Stimulated activated CD4-positive, alpha-beta T cell treated with anti-CD3 and anti-CD28 coated beads, Interleukin-12 subunit alpha, Interleukin-12 subunit beta, amount 100 ng/mL, for 48 hours (primary cell): ENCODE data around the gene PER3.

Source experiments
- DNase-seq, 3 donors: peaks; one replicate each; pipeline ENCODE4 v3.0.0-alpha.2; 2020; ENCODE audit warnings: low read depth in 2 of 3, low spot score in 1 of 3

Gene PER3

DNA sequence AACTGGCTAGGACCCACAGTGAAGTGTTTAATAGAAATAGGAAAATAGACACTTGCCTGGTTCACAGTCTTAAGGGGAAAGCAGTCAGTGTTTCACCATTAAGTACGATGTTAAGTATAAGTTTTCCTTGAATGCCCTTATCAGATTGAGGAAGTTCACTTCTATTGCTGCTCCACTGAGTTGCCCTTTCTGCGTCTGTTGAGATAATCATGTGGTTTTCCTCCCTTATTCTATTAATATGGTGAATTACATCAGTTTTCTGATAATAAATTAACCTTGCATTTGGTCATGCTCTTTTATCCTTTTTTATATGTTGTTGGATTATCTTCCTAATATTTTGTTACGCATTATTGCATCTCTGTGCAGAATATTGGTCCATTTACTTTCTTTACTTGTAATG, 47.4 kb downstream of the PER3 start:
- no peak for DNase-seq

DNA sequence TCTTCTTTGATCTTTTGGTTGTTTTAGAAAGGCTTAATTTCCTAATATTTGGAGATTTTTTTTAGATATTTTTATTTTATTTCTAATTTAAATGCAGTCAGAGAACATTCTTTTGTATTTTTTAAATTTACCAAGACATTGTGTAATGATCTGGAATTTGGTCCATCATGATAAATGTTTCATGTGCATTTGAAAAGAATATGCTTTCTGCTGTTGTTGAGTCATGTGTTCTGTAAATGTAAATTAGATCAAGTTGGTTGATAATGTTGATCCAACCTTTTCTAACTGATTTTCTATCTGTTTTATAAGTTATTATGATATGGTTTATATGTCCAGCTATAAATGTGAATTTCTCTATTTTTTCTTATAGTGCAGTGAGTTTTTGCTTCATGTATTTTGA, 48.9 kb downstream of the PER3 start:
- DNase-seq, result no peak

DNA sequence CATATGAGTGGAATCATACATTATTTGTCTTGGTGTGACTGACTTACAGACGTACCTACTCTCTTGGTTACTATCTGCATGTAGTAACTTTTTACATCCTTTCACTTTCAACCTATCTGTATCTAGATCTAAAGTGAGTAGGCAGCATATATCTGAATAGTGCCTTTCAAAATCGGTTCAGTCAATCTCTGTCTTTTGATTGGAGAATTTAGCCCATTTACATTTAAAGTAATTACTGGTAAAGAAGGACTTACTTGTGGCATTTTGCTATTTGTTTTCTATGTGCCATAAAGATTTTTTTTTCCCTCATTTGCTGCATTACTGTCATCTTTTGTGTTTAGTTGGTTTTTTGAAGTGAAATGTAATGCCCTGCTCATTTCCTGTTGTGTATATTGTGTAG, 54.6 kb downstream of the PER3 start:
- DNase-seq, result no peak

DNA sequence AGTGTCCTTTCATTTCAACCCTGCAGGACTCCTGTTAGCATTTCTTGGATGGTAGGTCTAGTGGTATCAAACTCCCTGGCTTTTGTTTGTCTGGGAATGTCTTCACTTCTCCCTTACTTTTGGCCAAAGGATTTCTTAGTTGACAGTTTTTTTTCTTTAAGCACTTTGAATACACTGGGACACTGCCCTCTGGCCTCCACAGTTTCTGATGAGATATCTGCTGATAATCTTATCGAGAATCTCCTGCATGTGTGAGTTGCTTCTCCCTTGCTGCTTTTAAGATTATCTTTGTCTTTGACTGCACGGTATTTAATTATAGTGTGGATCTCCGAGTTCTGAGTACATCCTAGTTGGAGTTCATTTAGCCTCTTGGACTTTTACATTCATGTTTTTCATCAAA, 55.4 kb downstream of the PER3 start:
- DNase-seq, result no peak

DNA sequence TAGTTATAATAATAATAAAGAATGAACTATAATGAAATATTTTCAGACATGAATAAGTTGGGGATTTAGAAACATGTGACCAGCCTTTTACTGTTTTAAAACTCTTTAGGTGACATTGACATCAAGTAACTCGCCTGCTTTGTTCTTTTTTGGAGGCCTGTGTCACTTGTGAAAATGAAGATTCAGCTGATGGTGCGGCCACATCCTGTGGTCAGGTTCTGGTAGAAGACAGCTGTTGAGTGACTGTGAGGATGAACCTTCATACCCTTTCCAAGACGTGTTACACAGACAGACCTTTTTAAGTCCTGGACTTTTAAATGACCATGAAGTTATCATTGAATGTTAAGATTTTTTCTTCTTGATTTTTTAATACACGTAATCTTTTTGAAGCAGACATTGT, 58.4 kb downstream of the PER3 start:
- no peak for DNase-seq

DNA sequence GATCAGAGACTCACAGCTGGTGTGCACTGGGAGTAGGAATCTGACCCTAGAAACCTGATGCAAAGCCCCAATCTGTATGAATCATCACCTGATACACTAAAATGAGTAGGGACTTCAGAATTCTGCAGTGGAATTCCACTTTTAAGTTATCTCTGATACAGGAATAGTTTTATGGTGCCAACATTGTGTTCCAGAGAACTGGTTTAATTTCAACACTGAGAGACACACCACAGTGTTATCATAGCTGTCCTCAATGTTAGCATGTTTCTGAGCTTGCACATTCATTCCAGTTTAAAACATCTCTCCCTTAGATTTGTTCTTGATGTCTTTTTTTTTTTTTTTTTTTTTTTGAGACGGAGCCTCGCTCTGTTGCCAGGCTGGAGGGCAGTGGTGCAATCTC, 61.7 kb downstream of the PER3 start:
- DNase-seq, result no peak

DNA sequence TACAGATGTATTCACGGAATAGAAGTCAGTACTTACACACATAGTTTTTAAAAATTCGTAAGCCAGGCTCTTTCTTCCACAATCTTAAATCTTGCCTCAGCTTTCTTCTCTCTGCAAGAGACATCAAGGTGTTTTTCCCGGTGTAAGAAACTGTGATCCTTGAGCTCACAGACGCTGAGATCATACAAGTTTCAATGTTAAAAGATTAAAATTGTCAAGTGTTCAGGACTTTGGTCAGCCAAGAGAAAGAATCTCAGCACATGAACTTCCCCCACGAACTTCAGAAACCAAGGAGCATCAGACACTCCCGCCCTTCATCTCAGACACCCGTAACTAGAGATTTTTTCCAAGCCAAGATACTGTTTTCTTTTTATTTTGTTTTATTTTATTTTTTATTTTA, 62.6 kb downstream of the PER3 start:
- no peak for DNase-seq

DNA sequence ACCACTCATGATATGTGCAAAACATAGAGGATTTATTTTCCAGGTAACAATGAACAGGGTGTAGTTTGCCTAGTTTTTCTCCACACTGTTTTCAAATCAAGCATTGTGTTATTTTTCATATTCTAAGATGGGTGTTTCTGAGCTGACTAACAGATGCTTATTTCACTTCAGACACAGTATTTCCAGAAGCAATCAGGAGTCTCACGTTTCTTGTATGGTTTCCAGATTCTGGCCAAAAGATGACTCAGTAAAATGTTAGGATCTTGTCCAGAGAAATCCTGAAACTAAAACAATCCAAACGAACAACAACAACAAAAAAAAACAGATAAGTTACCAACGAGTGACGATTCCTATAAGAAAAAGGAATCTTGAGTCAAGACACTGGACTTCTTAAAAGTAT, 63.5 kb downstream of the PER3 start:
- no peak for DNase-seq

DNA sequence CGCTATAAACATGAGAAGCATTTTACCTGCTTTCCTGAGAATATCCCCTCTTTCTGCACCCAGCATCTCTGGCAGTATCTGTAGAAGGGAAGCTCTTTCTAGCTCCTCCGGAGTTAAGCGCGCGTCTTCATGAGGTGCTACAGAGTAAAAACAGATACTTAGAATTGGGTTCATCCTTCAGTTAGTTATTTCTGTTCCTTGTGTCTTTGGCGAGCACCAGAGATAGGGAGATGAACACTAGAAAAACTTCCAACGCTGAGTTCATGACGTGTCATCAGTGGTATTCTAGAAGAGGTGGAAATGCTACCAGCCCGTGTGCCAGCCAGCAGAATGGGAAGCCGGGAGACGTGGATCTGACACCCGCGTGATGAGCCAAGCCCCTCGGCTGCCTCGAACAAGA, 66.7 kb downstream of the PER3 start:
- DNase-seq, result no peak

DNA sequence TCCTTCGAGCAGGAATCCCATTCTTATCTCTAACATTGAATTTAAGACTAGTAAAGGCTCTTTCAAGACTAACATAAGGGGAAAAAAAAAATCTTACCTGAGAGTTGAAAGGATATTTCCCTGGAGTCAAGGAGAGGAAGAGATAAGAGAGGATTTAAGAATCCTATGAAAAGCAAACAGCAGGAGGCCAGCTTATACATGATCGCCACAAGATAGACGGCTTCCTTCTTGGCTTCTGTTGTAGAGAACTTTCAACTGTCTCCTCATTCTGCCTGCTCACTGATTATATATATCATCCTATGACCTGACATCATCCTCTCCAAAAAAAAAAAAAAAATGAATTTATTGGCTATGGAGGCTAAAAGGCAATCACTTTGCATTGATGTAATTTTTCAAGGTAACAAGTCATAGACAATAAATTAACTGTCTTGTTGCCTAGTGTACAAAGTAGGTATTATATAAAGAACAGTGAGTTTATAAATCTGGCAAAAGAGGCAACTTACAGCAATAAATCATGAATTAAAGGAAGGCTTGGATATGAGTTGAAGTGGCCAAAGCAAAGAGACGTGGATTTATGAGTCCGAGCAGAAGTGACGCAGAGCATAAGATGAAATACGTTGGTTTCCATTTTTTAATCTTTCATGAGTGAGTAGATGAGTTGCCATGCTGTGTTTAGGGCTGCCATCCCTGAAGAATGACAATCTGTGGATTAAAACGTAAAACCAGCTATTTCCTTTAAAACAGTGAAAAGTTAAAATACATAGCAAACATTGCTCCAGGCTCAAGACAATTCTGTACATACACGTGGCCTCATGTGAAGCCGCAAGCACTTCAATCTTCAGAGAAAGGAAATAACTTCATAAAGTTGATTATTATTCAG, 69.0 kb downstream of the PER3 start, which contains the start of gene UTS2:
Gene UTS2, minus strand, starts transcription at position 262 of the 880 bp plus-strand sequence. Its CDS starts 62 bp downstream, at position 200.
- no peak for DNase-seq

DNA sequence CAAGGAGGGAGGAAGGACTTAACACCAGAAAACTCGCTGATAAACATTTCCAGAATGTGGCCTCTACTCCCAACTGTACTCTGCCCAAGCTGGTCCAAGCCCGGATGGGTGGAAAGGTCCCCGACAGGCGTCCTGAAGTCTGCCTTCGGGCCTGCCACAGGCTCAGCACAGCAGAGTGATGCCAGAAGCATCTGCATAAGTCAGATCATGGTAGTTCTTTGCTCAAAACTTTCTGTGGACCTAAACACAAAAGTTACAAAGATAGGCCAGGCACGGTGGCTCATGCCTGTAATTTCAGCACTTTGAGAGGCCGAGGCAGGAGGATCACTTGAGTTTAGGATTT, 69.6 kb downstream of the PER3 start:
- DNase-seq, result no peak

DNA sequence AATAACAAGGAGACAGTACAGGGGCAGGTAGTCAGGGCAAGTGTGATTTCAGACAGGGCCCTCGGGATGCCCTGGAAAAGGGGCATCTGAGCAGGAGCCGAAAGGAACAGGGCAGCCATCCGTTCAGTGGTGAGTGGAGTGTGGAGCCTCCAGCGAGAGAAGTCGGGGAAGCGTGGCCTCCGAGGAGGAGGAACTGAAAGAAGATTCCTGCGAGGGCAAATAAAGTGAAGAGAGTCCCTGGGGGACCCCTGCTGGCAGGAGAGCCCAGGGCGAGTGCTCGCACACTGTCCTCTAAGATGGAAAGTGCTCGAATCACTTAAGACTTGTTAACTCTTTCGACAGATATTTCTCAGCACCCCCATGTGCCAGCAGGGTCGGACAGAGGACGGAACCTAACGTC, 72.3 kb downstream of the PER3 start:
- DNase-seq, result no peak

DNA sequence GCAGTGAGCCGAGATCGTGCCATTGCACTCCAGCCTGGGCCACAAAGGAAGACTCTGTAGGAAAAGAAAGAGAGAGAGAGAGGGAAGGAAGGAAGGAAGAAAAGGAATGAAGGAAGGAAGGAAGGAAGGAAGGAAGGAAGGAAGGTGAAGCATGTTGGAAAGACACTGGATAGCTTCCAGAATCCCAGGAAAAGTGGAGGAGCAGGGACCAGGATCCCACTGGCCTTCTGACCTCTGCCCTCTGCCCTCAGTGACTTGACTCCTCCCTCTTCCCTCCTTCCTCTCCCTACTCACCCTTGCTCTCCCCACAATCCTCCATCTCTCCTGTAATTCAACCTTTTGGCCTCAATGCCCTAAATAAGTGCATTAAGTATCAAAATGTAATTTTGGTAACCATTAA, 72.9 kb downstream of the PER3 start:
- no peak for DNase-seq

DNA sequence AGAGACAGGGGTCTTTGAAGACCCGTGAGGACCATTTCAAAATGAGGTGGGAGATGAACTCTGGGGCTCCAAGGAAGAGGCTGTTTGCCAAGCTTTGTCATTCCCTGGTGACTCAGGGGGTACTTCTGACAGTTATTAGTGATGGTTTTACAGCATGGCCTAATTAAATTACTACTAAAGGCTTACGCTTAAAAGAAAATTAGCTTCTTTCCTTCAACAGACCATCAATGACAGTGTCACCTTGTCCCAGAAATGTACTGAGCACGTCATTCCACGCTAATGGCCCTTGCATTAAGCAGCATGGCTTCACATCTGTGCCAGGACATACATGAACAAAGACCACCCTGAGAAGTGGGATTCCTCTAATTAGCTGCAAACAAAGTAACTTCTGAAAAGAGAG, 73.9 kb downstream of the PER3 start:
- DNase-seq, result no peak

DNA sequence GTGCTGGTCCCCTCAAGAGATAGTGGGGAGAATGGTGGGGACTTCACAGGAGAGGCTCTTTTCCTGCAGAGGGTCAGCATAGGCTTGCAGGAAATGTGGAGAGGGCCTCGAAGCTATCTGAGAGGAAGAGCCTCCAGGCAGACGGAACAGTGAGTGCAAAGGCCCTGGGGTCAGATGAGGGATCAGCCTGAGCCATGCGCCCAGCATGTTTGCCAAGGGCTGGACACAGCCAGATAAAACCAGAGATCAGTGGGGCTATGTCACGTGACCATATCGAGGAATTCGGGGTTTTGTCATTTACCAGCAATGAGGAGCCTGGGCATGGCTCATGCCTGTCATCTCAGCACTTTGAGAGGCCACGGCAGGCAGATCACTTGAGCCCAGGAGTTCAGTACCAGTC, 75.3 kb downstream of the PER3 start:
- no peak for DNase-seq

DNA sequence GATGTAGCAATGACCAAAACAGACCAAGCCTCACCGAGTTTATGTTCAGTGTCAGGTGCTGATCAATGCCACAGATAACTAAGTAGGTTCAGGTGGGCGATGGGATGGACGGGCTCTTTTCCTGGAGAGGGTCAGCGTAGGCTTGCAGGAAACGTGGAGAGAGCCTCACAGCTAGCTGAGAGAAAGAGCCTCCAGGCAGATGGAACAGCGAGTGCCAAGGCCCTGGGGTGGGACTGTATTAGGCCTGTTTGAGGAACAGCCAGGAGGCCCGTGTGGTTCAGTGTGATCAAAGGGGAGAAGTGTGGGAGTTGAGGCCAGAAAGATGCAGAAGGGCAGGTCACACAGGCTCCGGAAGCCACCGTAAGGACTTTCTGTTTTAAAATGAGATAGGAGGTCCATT, 76.0 kb downstream of the PER3 start:
- no peak for DNase-seq

DNA sequence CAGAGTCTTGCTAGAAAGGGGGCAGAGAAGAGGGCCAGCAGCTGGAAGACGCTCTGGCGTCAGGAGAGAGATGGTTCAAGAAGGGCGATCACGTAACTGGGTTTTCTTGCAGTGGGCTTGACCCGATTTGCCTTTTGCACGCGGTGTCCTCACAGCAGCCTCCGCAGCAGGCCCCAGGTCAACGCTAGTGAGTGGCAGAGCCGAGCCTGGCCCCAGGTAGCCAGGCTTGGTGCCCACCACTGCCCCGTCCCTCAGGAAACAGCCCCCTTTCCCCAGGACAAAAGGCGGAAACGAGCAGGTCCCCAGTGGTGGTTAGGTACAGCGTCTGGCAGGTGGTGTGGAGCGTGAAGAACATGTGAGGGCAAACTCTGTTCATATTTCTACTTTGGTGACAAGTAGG, 77.4 kb downstream of the PER3 start:
- no peak for DNase-seq

DNA sequence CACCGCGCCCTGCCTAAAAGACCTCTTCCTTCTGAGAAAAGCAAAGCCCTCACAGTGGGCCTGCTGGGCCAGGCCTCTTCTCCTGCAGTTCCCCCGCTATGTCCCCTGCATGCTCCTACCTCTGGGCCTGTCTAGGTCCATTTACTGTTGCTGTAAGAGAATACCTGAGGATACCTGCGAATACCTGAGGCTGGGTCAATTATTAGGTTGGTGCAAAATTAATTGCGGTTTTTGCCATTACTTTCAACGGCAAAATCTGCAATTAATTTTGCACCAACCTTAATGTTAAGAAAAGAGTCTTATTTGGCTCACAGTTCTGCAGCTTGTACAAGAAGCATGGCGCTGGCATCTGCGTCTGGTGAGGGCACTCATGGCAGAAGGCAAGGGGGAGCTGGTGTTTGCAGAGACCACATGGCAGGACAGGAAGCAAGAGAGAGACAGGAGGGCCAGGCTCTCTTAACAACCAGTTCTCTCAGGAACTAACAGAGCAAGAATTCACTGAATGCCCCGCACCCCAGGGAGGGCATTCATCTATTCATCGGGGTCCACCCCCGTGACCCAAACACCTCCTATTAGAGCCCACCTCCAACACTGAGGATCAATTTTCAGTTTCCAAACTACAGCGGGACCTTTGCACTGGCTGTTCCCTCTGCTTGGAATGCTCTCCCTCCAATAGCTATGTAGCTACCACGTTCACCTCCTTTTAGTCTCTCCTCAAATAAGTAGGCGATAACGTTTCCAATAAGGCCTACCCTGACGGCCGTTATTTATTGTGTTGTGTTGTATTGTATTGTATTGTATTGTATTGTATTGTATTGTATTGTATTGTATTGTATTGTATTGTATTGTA, 78.3 kb downstream of the PER3 start:
- no peak for DNase-seq

DNA sequence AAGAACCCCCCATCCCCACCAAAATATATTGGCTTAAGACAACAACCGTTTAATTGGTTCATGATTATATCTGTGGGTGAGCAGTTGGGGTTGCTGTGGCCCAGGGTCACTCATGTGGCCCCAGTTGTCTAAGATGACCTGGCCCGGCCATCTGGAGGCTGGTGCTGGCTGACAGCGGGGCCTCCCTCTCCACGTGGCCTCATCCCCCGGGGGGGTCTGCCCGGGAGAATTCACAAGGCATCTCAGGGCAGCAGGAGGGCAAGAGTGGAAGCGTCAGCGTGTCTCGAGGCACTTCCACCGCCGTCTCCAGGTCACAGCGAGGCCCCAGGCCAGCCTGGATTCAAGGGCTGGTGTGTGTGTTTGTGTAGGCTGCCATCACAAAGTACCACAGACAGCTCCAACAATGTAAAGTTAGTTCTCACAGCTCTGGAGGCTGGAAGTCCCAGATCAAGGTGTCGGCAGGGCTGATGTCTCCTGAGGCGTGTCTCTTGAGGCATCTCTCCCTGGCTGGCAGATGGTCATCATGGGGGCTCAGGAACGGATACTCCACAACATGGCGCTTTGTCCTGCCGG, 79.8 kb downstream of the PER3 start:
- no peak for DNase-seq

DNA sequence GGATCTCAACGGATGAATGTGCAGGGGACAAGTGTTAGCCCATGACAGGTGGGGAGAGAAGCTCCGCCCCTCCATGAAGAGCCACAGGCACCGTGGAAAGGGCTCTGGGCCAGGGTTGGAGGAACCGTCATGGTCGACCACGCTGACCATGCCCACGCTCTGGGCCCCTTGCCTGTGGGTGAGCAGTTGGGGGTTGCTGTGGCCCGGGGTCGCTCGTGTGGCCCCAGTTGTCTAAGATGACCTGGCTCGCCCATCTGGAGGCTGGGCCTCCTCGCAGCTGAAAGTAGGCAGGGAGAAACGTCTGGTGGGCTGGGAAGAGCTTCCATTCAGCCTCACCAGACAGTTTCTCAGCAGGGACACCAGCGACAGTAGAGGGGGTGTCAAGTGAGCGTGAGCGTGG, 81.9 kb downstream of the PER3 start:
- DNase-seq, result no peak

DNA sequence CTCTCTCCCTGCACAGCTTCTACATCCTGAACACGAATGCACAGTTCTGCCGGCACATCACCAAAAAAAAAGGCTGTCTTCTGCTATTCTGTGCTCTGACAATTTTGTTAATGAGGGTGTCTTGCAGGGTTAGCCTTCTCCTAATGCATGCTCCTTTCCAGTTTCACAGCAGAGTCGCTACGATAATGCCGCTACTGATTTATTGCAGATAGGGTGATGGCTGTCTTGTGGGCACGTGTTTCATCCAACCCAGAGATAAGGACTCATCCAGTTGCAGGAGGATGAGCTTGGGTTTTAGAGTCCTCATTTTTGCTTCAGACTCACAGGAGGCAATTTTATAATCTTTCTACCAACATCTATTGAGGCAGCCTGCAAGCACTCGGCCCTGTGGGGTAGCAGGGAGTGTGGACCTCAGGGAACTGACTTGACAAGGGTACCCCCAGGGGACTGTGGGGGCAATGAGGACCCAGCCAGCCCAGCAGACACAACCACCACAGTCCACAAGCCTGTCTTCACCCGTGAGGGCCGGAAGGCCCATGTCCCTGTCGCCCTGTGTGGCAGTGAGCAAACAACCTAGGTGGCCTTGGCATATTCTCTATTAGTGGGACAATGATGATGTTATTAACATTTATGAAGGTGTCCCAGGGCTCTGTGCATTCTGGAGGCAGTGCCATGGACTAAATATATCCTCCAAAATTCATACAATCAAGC, 84.1 kb downstream of the PER3 start:
- DNase-seq, result no peak
